Suprapubic skin (tissue), 4 donors: ENCODE data around the gene BEST3.

ENCODE experiments used
- POLR2A ChIP-seq, 2 donors: fragments of 450-650 bp; IDR thresholded peaks; one replicate each; pipeline ENCODE4 v1.6.1; 2017; ENCODE audit warnings: antibody characterized with exemption in 2 of 2, mild to moderate bottlenecking in 2 of 2, moderate library complexity in 2 of 2
- POLR2AphosphoS5 ChIP-seq, 3 donors: sonication (generic); formaldehyde crosslinking; IDR thresholded peaks; one replicate each; pipeline ENCODE4 v1.6.1; 2017; ENCODE audit warnings: antibody characterized with exemption in 3 of 3
- TF ChIP-seq, protein P1 (sequence below), 2 donors: fragments of 200-600 bp in 1 of 2; fragments of 450-650 bp in 1 of 2; sonication (generic) in 1 of 2; IDR thresholded peaks; one replicate each; pipeline ENCODE4 v1.5.1; 2016 to 2019; ENCODE audit warnings: antibody characterized with exemption in 2 of 2, mild to moderate bottlenecking in 1 of 2, moderate library complexity in 1 of 2

DNA sequence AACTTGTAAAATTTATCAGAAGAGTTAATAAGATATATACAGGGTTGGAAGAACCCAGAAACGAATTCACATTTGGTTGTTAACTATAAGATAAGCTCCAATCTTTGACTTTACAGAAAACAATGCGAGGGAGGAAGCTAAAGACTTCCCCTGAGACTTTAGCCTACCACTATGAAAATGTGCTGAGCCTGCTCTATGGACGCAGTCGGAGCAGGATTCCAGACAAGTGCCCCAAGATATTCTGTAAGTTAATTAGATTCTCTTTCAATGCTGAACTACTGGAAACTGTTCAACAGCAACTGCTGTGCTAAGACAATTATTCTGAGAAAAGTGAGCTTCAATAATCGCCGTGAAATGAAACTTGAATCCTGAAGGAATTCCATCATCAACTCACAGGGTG, 80.1 kb downstream of the BEST3 start:
- TF ChIP-seq, protein P1, sequence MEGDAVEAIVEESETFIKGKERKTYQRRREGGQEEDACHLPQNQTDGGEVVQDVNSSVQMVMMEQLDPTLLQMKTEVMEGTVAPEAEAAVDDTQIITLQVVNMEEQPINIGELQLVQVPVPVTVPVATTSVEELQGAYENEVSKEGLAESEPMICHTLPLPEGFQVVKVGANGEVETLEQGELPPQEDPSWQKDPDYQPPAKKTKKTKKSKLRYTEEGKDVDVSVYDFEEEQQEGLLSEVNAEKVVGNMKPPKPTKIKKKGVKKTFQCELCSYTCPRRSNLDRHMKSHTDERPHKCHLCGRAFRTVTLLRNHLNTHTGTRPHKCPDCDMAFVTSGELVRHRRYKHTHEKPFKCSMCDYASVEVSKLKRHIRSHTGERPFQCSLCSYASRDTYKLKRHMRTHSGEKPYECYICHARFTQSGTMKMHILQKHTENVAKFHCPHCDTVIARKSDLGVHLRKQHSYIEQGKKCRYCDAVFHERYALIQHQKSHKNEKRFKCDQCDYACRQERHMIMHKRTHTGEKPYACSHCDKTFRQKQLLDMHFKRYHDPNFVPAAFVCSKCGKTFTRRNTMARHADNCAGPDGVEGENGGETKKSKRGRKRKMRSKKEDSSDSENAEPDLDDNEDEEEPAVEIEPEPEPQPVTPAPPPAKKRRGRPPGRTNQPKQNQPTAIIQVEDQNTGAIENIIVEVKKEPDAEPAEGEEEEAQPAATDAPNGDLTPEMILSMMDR (IDR thresholded peaks at IDR 0.05), result no peak
- TF ChIP-seq POLR2AphosphoS5 (IDR thresholded peaks at IDR 0.05), result no peak
- no peak for TF ChIP-seq POLR2A (IDR thresholded peaks at IDR 0.05)
